IPS DF 4.7 (cell line): ENCODE measurements around the gene UPF1.
"Not testable (repeated sequence)": the region's sequence is repeated elsewhere in the genome, so short reads cannot be mapped to it uniquely, and the experiment has no call there.

Experiments
- DNase-seq: peaks from one replicate; pipeline ENCODE4 v3.0.0-alpha.2; 2013; ENCODE audit warnings: low spot score; ENCODE audit errors: extremely low read depth

The UPF1 gene

DNA sequence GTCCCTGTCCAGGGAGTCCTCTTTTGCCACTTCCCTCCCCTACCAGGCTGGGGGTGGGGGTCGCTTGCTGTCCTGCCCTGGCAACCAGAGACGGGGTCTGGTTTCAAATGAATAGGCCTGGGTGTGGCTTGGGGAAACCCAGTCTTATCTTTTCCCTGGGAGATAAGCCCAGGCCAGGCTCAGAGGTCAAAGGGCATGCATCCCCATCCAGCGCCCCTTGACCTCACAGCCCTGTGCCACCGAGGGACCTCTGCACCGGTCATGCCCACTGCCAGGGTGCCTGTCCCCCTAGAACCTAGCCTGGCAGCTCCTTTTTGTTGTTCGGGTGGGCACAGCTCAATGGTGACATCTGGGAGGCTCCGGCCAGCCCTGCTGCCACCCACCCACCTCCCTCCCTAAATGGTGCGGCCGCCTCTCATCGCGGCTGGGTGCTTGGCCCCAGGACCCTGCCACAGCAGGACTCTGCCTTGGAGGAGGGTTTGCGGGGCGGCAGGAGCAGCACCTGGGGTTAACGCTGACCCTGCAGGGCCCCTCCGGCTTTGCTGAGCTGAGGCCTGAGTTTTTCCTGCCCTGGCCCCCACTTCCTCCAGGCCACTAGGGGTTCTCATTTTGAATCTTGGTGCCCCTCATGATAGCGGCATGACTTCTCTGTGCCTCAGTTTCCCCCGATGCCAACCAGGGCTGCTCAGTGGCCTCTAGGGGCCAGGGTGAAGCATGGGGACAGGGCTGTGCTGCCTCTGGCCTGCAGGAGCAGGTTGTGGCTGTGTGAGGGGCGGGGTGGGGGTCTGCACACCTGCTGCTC is 67.0 kb downstream of the UPF1 start:
- no peak for DNase-seq

DNA sequence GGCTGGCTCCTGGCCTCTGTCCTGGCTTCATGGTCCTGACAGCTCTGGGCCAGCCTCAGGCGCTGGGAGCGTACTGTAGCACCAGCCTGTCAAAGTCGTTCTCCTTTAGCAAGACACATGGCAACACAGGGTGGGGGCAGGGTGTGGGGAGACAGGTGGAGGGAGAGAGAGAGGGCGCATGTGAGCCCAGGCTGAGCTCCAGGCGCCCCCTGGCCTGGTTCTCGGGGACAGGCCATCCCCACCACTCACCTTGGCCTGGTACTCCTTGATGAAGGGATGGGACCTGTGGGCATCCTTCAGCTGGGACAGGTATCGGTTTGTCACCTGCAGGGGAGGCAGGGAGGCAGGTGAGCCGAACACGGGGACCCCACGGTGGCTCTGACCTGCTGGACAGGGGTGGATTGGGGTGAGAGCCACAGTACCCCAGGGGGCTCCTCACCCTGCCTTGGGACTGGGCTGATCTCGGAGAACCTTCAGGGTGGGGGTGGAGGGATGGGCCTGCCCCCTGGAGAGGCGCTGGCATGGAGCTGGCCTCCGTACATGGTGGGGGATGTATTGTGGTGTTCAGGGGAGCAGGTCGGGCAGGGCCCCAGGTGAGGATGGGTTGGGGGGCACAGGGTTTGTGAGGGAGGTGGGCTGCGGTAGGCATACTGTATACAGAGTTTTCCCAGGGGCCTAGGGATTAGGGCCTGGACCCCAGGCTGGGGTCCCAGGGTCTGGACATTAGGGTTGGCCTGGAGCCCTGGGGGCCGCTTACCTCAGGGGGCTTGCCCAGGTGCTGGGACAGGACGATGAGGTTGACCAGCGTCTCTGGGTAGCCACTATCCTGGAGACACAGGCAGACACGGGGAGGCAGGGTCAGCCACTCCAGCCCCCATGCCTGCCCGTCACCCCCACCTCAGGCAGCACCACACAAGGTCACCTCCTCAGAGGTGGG is 68.1 kb downstream of the UPF1 start:
- no peak for DNase-seq

DNA sequence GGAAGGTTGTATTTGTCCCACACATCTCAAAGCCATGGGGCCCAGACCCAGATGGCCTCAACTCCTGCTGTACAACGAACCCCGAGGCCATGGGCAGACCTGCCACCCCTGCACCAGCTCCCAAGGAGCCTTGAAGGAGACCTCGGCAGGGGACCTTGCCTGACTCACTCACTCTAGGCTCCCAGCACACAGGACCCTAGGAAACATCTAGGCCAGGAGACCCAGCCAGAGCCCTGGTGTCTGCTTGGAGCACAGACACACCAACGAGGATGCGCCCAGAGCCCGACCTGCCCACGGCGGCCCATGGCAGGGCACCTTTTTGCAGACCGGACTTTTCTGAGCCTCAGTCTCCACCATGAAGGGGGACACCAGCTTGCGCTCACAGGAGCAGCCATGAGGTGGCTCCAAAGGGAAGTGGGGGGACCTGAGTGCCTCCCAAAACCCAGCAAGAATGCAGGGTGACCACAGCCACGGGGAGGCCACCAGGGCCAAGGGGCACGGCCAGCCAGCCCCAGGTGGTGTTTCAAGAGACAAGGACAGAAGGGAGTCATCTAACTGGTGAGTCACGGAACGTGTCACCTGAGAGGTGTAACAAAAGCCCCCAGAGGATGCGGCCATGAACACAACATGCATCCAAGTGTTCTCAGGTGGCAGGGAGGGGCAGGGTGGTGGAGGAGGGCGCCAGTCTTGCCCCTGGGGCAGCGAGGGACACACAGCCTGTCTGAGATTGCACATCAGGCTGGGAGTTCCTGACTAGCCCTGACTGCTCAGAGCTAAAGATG is 69.1 kb downstream of the UPF1 start:
- no peak for DNase-seq

DNA sequence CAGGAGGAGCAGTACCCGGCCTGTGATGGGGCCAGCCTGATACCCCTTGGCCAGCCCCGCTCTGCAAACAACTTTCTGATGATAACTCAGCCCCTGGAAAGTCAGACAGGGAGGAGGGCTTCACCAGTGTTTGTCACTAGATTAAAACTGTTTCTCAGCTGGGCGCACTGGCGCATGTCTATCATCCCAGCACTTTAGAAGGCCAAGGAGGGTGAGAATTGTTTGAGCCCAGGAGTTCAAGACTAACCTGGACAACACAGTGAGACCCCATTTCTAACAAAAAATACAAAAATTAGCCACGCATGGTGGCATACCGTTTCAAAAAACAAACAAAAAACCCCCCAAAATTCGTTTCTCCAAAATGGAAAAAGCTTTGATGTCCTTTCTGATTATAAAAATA is 69.7 kb downstream of the UPF1 start:
- no peak for DNase-seq

DNA sequence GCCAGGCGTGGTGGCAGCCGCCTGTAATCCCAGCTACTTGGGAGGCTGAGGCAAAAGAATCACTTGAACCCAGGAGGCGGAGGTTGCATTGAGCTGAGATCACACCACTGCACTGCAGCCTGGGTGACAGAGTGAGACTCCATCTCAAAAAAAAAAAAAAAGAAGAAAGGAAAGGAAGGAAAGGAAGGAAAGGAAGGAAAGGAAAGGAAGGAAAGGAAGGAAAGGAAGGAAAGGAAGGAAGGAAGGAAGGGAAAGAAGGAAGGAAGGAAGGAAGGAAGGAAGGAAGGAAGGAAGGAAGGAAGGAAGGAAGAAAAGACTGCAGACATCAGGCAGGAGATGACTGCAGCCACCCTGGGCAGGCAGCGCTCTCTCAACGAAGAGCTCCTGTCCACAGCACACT is 70.8 kb downstream of the UPF1 start:
- DNase-seq, result not testable (repeated sequence)

DNA sequence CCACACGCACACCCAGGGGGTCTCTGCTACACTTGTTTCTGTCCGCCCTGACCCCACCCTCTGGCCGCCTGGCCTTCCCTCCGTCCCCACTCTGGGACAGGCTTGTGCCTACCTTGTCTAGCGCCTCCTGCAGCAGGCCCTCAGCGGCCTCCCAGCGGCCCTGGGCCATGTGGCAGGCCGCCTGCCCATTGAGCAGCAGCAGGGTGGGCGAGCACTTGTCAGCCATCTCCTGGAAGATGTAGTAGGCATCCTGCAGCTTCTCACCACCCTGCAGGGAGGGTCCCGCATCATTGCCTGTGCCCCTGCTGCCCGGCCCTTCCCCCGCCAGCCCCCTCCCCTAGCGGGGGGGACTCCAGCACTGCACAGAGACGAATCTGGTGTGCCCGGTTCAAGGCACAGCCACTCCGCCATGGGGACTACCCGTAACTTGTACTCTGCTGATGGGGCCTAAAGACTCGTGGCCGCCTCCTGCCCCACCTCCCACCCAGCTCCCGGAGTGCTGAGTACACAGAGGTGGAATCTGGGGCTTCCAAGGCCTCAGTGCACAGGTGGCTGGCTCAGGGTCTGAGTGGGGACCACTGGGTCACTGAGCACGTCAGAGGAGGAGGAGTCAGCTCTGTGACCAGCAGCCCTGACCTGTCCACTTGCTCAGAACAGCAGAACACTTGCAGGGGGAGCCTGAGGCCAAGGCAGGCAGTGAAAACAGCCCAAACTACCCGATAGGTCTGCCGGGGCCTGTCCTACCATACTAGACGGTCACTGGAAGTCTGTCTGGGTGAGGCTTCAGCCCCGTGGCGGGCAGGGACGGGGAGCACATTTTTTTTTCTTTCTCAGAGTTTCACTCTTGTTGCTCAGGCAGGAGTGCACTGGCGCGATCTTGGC is 71.6 kb downstream of the UPF1 start:
- no peak for DNase-seq

DNA sequence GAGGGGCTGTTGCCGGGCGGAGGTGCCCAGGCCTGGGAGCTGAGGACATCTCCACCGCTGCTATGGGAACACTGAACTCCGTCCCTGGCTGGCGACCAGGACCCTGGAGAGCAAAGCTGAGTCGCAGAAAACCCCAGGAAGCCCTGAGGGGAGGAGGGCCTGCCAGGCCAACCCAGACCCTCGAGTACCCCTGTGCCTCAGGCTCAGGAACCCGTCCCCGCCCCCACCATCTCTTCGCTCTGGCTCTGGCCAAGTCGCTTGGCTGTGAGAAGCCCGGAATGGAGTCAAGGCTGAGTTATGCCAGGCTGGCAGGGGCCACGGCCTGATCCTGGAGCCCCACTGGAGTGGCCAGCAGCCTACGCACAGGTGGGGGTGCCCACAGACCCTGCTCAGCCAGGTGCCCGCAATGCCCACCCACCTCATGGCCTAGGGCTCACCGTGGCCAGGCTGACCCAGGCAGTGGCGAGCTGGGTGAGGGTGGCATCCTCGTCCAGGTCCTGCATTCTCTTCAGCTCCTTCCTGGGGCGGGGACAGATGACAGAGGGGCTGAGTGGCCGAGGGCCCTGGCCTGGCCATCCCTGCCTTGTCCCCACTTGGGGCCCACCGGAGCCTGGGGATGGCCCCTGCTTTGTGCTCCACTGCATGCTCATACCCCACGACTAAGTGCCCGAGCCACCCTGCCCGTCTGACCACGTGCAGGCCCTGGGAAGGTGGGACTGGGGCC is 72.7 kb downstream of the UPF1 start:
- no peak for DNase-seq

DNA sequence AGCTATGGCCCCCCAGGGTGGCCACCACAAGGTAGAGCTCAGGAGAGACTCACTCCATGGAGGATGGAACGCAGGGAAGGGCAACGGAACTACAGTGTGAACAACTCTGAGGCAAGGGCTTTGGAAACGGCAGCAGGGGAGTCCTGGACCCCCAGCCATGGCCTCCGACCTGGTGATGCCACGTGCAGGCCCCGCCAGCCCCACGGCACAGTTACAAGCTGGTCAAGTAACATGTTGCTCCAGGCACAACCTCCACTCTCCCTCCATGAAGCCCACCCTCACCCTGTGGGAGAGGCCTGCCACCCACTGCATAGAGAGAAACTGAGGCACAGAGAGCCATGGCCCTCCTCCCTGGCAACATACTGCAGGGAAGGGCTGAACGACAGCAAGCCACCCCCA is 73.3 kb downstream of the UPF1 start:
- no peak for DNase-seq

DNA sequence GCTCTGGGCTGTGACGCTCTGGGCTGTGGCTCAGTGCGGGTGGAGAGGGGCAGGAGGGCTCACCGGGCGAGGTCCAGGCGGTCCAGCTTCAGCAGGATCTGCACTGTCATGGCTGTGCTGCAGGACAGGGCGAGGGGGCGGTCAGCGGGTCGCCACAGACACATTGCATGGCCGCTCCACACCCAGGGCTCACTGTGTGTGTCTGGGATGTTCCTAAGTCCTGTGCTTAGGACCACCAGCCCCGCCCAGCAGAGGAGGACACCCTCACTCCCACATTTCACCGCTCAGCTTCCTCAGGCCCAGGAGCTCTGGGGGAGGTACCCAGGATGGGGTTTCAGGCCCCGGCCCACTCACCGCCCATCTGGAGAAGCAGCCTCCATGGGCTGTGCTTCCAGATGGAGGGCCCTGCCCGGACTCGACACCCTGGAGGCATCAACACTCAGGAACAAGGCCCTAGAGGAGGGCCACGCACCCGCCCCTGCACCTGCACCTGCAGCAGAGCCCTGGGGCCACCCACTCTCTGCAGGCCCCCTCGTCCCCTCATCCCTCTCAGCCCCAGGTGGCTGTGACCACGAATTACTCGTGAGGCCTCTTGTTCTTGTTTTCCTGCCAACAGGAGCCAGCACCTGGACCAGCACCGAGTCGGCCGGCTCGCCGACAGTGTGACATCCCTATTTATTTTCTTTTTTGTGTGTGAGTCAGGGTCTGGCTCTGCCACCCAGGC is 73.9 kb downstream of the UPF1 start:
- DNase-seq, result no peak

DNA sequence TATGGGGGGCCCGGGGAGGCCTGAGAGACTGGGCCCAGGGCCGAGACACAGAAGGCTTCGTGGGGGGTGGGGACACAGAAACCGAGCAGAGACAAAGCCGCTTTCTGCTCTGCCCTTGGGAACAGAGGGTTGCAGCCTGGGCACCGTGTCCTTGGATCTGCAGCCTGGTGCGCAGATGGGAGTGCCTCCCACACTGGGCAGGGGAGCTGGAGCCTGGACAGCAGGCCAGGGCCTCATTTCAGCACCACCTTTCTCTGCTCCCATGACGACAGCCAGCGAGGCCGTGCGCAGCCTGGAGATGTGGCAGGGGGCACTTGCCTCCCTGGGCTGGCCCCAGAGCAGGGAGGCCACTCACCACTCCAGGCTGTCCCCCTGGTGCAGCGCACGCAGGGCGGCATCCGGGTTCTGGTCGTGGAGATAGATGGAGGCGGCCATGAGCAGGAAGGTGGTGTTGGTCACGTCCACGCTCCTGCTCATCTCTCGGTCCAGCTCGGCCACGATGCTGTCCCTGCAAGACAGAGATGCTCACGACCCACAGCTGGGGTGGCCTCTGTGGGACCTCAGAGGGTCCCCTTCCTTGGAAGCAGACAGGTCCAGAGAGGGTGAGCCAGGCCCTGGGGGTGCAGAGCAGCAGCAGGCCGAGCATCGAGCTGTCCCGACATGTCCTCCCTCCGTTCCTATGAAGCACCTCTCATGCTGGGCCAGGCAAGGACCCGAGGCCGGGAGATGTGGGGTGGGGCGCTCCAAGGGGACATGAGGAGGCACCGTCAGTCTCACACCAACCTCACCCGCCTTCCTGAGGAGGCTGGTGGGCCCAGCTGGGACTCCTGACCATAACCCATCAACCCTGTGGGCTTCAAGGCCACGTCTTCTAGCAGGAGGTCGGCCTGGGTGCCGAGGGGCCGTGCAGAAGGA is 75.1 kb downstream of the UPF1 start:
- DNase-seq, result no peak

DNA sequence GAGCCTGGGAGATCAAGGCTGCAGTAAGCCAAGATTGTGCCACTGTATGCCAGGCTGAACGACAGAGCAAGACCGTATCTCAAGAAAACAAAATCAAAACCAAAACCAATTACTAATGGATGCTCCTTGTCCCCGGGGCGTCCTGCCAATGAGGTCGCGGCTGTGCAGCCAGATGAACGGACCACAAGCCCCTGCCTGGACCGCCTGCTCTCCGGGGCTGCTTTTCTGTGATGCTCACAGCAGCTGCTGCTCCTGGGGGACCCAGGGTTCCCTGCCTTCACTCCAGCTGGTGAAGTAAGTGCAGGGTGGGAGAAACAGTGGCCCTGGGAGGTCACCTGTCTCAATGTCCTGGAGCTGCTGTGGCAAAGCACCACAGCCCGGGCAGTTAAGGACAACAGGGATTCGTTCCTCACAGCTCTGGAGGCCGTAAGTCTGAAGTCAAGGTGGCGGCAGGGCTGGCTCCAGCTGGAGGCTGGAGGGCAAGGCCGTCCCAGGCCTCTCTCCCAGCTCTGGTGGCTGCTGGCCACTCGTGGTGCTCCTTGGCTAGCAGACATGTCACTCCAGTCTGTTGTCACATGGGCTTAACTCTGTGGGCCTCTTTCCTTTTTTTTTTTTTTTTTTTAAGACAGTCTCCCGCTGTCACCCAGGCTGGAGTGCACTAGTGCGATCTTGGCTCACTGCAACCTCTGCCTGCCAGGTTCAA is 77.3 kb downstream of the UPF1 start:
- DNase-seq, result no peak

DNA sequence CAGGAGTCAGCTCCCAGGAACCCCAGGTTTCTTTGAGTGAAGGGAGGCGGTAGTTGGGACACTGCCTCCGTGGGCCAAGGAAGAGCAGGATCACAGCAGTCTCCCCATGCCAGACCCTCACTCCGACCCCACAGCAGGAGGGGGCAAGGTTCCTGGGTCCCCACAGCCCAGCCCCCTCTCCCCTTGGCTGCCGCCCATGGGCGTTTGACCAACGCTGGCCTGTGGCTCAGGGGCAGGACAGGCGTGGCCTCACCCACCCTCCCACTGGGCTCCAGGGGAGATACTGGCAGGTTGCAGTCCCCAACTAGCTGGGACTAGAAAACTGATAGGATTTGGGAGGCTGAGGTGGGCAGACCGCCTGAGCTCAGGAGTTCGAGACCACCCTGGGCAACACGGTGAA is 78.3 kb downstream of the UPF1 start:
- no peak for DNase-seq

DNA sequence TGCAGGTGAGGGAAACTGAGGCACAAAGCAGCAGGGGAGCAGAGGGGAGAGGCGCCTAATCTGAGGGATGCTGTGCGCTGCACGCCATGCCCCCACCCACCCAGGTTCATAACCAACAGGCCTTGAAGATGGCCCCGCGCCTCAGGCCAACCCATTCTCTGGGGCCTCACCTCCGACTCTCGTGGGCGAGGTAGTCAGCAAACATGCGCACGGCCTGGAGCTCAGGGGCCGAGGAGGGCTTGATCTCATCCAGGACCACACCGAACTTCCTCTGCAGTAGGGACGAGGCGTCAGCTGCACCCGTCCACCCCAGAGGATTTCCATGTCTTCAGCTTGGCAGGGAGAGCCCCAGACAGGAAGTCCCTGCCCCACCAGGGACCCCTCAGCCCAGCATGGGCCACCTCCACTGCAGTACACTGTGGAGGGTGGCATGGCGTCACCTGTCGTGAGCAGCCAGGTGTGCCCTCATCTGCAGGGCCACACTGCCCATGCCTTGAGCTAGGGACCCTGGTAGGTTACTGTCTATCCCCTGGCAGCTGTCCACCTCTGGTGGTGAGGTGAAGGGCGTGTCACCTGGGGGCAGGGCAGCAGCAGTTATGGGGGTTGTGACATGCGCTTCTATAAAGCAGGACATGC is 79.2 kb downstream of the UPF1 start:
- DNase-seq, result no peak

DNA sequence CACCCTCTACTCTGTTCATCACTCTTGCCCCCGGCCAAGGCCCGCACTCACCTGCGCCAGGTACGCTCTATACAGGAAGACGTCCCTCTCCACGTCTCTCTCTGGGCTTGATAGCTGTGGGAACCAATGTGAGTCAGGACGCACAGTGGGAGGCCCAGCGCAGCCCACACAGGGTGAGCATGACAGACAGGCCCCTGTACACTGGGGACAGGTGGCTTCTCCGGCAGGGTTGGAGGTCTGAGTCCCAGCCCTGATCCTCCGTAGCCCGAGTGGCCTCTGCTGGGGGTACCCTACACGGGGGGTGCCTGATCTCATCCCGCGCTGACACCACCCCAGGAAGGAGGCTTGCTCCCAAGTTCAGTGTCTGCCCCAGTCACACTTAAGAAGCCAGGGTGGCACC is 81.2 kb downstream of the UPF1 start:
- DNase-seq, result no peak

DNA sequence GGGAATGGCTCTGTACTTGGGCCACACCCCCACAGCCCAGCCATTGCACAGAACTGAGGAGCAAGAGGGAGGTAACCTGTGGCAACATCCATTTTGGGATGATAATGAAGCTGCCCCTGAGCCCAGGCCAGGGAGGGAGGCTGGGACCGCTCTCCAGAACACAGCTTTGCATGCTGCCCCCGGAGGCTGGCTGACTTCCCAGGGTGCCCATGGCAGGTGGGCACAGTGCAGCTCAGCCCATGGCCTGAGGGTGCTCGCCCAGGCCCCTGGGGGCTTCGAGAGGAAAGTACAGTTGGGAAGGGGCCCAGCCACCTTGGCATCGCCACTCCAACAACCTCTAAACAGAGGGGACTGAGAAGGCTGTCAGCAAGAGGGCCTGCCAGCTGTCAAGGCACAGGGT is 81.7 kb downstream of the UPF1 start:
- no peak for DNase-seq

DNA sequence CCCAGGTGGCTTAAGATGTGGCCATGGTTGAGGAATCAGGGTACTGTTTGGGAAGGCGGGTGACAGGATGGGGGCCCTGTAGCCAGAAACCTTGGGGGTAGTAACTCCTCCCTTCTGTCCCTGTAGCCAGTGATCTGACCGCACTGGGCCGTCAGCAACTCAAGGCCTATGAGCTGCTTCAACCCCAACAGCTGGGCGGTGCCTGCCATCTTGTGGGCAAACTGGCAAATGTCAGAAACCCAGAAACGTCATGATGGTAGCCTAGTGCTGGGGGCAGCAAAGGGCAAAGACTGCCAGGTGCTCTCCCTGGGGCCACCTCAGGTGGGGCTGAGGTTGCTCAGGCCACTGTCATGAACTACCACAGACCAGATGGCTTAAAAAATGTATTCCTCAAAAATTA is 83.9 kb downstream of the UPF1 start:
- no peak for DNase-seq

DNA sequence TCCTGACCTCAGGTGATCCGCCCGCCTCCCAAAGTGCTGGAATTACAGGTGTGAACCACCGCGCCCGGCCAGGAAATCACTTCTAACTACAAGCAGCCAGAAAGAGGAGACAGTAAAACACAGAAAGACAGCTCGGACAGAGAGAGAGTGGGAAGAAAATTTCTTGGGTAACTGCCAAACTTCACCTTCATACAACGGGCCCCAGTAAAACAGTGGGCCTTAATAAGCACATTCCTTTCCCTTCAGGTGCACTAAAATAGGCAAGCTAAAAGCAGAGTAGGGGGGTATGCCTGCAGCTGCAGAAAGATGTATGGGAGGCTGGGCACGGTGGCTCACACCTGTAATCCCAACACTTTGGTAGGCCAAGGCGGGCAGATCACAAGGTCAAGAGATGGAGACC is 85.8 kb downstream of the UPF1 start:
- not testable (repeated sequence) for DNase-seq
